DMS153 (cell line): Measurements from ENCODE around the gene BRI3BP.
"Not testable (repeated sequence)": the region's sequence is repeated elsewhere in the genome, so short reads cannot be mapped to it uniquely, and the experiment has no call there.

Experiments
- DNase-seq: peaks from one replicate; lab custom pipeline; 2025; lab: John Stamatoyannopoulos, UW

The BRI3BP gene

DNA sequence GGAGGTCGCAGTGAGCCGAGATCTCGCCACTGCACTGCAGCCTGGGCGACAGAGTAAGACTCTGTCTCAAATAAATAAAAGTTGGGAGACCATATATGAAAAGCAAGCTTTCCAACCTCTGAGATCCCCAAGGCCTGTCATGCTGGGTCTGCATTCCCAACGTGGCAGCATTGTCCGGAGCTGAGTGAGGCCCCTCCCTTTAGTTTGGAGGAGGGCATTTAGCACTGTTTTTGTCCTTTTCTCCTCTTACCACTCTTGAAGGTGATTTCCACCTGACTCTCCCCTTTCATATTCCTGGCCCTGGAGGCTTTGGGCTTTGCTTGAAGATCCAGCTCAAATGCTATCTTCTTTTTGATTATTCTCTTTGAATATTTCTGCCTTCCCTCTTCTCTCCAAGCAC, 74.9 kb downstream of the BRI3BP start:
- no peak for DNase-seq

DNA sequence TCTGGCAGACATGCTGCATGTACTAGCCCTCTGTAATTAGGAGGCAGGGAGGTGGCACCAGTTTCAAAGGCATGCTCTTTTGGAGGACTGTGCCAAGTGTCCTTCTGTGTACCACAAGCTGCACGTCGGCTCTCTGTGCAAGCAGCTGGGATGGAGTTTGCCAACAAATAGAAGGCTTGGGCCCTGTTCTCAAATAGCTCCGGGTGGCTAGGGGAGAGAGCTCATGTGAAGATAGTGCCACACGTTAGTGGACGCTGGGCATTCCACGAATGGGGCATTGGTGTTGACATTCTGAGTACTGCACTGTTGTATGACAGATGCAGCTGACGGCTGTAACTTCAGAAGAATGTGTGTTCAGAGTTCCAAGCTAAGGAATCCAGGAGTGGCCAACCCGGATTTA, 76.2 kb downstream of the BRI3BP start:
- no peak for DNase-seq

DNA sequence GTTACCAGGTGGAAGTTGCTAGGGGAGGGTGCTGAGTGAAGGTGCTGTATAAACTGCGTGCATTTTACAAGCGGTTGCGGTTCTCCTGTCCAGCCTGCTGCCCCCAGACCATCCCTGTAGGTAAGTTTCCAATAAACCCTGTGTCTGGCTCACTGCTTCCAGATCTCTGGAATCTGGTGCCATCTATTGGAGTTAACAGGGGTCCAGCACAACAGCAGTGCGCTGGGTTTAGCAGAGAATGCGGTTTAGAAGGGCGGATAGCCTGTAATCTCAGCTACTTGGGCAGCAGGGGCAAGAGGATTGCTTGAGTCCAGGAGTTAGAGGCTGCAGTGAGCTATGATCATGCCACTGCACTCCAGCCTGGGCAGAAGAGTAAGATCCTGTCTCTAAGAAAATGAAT, 76.7 kb downstream of the BRI3BP start:
- no peak for DNase-seq

DNA sequence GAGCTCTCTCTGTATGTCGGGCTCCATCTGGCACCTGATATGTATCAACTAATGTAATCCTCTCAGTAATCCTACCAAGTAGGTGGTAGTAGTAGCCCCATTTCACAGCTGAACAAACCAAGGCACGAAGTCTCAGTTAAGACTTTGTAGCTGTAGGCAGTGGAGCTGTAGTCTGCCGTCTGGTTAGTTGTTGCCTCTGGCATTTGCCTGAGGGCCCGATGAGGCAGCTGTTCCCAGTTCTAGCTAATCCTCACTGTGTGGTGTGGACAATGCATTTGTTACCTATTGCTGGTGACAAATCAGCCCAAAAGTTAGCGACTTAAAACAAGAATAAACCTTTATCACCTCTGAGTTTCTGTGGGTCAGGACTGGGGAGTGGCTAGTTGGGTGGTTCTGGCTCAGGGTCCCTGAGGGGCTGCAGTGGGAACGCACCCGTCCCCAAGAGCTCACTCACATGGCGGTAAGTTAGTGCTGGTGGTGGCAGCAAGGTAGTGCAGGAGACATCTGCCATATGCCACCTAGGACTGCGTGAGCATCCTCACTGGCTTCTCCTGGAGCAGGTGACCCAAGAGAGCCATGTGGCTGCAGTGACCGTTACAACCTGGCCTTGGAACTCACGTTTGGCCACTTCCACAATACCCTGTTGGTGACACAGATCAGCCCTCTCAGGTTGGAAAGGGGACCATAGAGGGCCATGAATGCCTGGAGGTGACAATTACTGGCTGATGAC, 77.4 kb downstream of the BRI3BP start:
- no peak for DNase-seq

DNA sequence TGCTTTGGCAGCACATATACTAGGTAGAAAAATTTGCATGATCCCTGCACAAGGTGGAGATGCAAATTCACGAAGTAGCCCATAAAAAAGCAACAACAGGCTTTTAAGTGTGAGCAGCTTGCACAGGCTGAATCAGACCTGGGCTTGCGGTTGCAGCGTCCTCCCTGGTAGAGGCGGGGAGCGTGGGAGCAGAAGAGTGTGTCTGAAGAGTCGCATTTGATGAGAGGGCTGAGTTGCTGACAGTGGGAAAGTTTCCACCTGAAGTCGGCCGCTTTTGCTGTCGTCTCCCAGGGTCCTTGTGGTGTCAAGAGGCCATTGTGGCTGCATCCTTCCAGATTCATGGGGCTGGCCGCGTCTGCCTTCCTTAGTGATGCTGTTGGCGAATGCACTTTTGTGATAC, 78.0 kb downstream of the BRI3BP start:
- no peak for DNase-seq

DNA sequence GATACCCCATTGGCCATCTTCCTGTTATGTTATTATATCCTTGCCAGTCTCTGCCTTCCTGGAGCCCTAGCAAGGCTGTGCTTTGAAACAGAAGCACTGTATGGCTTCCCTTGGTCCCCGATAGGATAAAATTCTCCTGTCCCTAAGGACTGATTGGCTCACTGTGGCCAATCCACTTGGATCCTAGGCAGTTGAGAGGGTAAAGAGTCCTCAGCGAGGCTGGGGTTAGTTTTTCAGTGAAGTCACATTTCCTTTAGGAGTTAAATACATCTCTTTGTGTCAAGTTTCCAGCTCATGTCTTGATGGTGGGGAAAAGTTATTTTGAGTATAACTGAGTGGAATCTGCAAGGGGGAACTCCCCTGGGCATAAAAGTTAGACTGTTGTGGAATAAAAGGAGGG, 79.1 kb downstream of the BRI3BP start:
- no peak for DNase-seq

DNA sequence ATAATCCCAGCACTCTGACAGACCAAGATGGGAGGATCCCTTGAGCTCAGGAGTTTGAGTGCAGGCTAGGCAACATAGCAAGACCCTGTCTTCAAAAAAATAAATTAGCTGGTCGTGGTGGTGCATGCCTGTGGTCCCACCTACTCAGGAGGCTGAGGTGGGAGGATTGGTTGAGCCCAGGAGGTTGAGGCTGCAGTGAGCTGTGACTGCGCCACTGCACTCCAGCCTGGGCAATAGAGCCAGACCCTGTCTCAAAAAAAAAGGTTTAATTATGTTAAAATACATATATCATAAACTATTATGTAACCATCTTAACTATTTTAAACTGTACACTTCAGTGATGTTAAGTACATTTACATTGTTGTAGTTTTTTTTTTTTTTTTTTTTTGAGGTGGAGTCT, 80.8 kb downstream of the BRI3BP start:
- not testable (repeated sequence) for DNase-seq

DNA sequence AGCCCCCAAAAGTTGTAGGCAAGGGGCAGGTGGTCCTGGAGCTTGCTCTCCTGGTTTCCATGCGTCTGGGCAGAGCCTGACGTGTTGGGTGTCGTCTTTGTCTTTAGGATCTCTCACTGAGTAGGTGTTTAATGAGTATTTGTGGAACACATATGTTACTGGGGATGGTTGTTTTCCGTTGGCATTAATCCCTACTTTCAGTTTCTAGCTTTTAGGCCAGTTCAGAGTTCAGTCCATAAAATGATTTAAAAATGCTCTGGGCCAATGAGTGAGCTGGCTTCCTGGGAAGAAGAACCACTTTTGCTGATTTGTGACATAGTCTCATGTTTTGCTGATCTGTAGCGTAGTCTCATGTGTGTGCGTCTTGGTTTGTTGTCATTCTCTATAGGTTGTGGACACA, 82.7 kb downstream of the BRI3BP start:
- DNase-seq = no peak

DNA sequence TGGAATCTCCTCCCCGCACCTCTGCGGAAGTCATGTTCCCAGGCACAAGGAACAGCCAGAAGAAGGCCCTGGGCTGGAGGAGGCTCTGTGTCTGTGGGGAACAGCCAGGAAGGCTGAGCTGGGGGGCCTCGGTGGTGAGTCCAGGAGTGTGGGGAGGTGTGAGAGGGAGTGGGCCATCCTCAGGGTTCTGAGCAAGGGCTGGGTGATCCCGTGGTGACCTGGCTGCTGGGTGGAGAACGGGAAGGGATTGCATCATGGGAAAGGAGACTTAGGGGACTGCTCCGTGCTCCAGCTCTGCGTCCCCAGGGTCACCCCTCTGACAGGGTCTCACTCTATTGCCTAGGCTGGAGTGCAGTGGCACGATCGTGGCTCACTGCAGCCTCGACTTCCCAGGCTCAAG, 85.6 kb downstream of the BRI3BP start:
- no peak for DNase-seq

DNA sequence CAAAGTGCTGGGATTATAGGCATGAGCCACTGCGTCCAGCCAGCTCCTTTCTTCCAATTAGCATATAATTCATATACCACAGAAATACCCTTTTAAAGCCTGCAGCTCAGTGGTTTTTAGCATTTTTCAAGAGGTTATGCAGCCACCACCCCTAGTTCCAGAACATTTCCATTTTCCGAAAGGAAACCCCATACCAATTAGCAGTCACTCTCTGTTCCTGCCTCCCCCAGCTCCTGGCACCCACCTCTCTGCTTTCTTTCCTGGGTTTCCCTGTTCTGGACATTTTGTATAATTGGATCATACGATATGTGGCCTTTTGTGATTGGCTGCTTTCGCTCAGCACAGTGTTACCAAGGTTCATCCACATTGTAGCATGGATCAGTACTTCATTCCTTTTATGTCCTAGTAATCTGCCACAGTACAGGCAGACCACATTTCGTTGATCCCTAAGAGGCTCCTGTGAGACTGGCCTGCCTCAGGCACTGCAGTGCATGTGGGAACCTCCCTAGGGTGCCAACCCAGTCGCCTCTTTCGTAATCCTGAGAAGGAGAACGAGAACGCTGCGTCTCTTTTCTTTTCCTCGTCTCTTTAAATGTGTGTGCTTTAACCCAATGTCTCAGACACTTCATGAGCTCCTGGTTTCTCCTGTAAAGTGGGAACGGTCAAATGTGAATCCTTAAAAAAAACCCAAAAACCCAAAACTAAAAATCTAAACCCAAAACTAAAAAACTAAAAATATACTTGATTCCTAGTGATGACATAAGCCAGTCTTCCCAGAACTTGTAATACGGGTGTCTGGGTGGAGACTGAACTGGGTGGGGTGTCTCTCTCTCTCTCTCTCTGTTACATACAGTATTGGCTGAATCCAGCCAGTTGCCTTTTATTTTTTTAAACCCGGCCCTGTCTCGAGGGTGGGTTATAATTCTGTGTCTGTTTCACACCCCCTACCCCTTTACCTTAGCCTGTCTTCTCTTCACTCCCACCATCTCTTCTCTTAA, 86.5 kb downstream of the BRI3BP start:
- peak; percentile 8 for DNase-seq
